ENCODE results near the gene TPSB2. TPM values are rescaled to one million over a fixed set of nuclear protein-coding genes. Genes with fewer than 3 reads are reported as not detected.

TPSB2 gene
- total and polyA plus RNA-seq, 10 donors: 0.29 to 8.2 (median 1.1) TPM; not detected in 4

DNA sequence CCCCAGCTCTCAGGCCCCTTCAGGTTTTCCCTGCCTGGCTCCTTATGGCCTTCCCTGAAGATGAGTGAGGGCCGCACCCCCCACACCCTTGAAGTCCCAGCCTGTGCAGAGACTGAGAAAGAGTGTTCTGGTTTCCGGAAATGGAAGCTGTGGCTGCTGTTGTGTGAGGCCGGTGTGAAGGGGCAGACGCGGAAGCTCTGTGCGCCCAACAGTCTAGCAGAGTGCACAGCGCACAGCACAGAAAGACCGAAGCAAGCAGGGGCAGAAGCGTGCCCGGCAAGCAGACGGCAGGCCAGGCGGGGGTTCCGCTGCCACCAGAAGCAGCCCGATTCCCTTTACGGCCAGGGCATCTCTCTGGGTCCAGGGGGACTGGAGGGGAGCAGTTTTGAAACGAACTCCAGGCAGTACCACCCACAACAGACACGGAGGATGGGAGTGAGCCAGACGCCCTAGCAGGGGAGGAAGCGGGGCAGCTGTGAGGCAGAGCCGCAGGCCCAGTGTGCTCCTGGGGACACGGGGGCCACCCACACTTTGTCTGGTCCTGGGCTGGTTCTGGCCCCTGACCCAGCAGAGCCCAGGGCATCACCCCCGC, 21.6 kb downstream of the TPSB2 start:
- H3K27me3 ChIP-seq (replicated peaks in 1 of 7): peaks cover 0 to 41% (median 0%) of the 10 kb centered on the region in 7 donors
- H3K4me3 ChIP-seq: no peak overlapping the region
- no peaks in the 10 kb centered on the region for H3K36me3 ChIP-seq
- H3K9me3 ChIP-seq: no peaks in the 10 kb centered on the region
- 62 to 82% (median 74%) methylated on average over 17 to 22 of the region's 22 CpGs for WGBS, 5 donors
- H3K4me1 ChIP-seq: no peaks in the 10 kb centered on the region
- DNase-seq: no peak
- H3K27ac ChIP-seq: peak overlapping the region in 1 of 8 donors; percentile 42
- TF ChIP-seq POLR2AphosphoS5 (IDR thresholded peaks at IDR 0.05) (peak in 1 of 3 donors; percentile 22), POLR2A (IDR thresholded peaks at IDR 0.05) (no peak)
- TF ChIP-seq, protein P1, sequence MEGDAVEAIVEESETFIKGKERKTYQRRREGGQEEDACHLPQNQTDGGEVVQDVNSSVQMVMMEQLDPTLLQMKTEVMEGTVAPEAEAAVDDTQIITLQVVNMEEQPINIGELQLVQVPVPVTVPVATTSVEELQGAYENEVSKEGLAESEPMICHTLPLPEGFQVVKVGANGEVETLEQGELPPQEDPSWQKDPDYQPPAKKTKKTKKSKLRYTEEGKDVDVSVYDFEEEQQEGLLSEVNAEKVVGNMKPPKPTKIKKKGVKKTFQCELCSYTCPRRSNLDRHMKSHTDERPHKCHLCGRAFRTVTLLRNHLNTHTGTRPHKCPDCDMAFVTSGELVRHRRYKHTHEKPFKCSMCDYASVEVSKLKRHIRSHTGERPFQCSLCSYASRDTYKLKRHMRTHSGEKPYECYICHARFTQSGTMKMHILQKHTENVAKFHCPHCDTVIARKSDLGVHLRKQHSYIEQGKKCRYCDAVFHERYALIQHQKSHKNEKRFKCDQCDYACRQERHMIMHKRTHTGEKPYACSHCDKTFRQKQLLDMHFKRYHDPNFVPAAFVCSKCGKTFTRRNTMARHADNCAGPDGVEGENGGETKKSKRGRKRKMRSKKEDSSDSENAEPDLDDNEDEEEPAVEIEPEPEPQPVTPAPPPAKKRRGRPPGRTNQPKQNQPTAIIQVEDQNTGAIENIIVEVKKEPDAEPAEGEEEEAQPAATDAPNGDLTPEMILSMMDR (IDR thresholded peaks at IDR 0.05 in 8 of 11, conservative IDR thresholded peaks at IDR 0.05 in 3 of 11): no peak
- intact Hi-C loops (cut with DNase I; ENCODE audit: low total_unique reads): no loop called here

DNA sequence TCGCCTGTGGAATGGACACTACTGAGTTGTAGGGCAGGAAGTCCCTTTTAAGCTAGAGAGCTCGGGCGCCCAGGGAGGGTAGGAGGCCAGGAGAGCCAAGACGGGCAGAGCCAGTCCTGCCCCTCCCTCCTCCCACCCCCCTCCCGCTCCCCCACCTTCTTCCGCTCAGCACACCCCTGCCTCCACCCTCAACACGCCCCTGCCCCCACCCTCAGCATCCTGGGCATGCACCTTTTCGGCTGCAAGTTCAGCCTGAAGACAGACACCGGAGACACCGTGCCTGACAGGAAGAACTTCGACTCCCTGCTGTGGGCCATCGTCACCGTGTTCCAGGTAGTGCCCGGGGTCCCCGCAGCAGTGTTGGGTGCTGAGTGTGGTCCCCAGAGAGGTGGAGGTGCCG, 23.2 kb downstream of the TPSB2 start:
- no peak for TF ChIP-seq POLR2AphosphoS5 (IDR thresholded peaks at IDR 0.05)
- no peak for TF ChIP-seq POLR2A (IDR thresholded peaks at IDR 0.05)
- TF ChIP-seq, protein P1 (IDR thresholded peaks at IDR 0.05 in 8 of 11, conservative IDR thresholded peaks at IDR 0.05 in 3 of 11): no peak
- intact Hi-C loops (cut with DNase I; ENCODE audit: low total_unique reads): no loop called here
- H3K36me3 ChIP-seq: no peaks in the 10 kb centered on the region
- no peak overlapping the region for H3K4me3 ChIP-seq
- peaks cover 0 to 41% (median 0%) of the 10 kb centered on the region in 7 donors for H3K27me3 ChIP-seq (replicated peaks in 1 of 7)
- no peak overlapping the region for H3K27ac ChIP-seq
- DNase-seq: no peak
- H3K9me3 ChIP-seq: no peaks in the 10 kb centered on the region
- WGBS, 5 donors: 71 to 80% (median 76%) methylated on average over 12 to 16 of the region's 16 CpGs
- H3K4me1 ChIP-seq: no peaks in the 10 kb centered on the region

DNA sequence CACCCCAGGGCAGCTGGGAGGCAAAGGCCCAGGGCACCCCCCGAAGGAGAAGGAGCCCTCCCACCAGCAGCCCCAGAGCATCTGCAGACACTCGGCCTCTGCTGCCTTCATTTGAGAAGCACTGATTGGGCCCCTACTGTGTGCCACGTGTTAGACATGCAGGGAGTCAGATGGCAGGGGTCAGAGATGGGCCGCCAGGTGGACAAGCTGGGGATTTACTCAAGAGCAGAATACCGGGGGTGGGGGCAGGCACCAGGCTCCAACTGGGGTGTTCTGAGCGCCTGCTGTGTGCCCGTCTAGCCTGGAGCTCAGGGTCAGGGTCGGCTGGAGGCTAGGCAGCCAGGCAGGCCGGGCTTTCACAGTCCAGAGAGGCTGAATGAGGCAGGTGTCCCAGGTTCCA, 23.7 kb downstream of the TPSB2 start:
- H3K4me1 ChIP-seq: no peaks in the 10 kb centered on the region
- no peaks in the 10 kb centered on the region for H3K36me3 ChIP-seq
- WGBS, 5 donors: 66 to 73% (median 72%) methylated on average over 6 to 9 of the region's 9 CpGs
- no peak overlapping the region for H3K4me3 ChIP-seq
- no peak overlapping the region for H3K27ac ChIP-seq
- intact Hi-C loops (cut with DNase I; ENCODE audit: low total_unique reads): no loop called here
- DNase-seq: no peak
- TF ChIP-seq, protein P1 (IDR thresholded peaks at IDR 0.05 in 8 of 11, conservative IDR thresholded peaks at IDR 0.05 in 3 of 11): no peak
- TF ChIP-seq POLR2A (IDR thresholded peaks at IDR 0.05): no peak
- TF ChIP-seq POLR2AphosphoS5 (IDR thresholded peaks at IDR 0.05): no peak
- H3K9me3 ChIP-seq: no peaks in the 10 kb centered on the region
- H3K27me3 ChIP-seq (replicated peaks in 1 of 7): peaks cover 0 to 41% (median 0%) of the 10 kb centered on the region in 7 donors

DNA sequence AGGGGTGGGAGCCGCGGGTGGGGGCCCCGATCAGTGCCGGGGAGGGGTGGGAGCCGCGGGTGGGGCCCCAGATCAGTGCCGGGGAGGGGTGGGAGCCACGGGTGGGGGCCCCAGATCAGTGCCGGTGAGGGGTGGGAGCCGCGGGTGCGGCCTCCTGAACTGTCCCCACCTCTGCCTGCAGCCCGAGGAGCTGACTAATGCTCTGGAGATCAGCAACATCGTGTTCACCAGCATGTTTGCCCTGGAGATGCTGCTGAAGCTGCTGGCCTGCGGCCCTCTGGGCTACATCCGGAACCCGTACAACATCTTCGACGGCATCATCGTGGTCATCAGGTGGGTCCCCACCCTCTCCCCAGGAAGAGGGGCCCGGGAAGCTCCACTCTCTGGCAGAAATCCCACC, 25.1 kb downstream of the TPSB2 start:
- no peaks in the 10 kb centered on the region for H3K4me1 ChIP-seq
- WGBS, 5 donors: 73 to 92% (median 81%) methylated on average over 8 to 15 of the region's 21 CpGs
- H3K27me3 ChIP-seq (replicated peaks in 1 of 7): peaks cover 0 to 34% (median 0%) of the 10 kb centered on the region in 7 donors
- TF ChIP-seq POLR2AphosphoS5 (IDR thresholded peaks at IDR 0.05) (no peak), POLR2A (IDR thresholded peaks at IDR 0.05) (no peak)
- TF ChIP-seq, protein P1 (IDR thresholded peaks at IDR 0.05 in 8 of 11, conservative IDR thresholded peaks at IDR 0.05 in 3 of 11): no peak
- no peaks in the 10 kb centered on the region for H3K36me3 ChIP-seq
- intact Hi-C loops (cut with DNase I; ENCODE audit: low total_unique reads): no loop called here
- no peak for DNase-seq
- H3K4me3 ChIP-seq: no peak overlapping the region
- H3K9me3 ChIP-seq: no peaks in the 10 kb centered on the region
- H3K27ac ChIP-seq: no peak overlapping the region
